ENCODE results near the gene PIGB. TPM values are rescaled to one million over a fixed set of nuclear protein-coding genes. Genes with fewer than 3 reads are reported as not detected.

The PIGB gene
- total and polyA plus RNA-seq, 2 of the 4 experiments (the other 2 are of a cell fraction), result 9.2 to 11.8 TPM

DNA sequence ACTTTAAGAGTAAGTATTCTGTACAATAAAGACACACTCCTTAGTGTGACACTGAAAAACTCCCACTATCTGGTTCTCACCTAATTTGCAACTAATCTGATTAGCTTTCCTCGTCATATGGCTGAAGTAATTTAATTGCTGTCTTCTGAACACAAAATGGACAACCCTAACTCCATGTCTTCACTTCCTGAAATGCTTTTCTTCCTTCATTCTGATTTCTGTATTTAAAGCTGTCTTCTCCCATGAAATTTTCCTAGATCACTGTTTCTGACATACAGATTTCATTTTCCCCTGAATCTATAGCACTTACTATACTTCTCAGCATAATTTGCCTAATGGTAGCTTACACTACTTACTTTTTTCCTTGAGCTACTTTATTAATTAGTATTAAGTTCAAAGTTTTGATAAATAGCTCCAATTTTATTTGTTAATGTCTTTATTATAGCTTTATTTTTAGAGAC, 82.8 kb downstream of the PIGB start:
- Histone ChIP-seq H3K9ac (ENCODE audit: low read depth, low read length) (no peak overlapping the region), H3K79me1 (ENCODE audit: low read depth in 1 of 2, low read length in 2 of 2) (peaks cover 3% of the 10 kb centered on the region in 2 experiments; a peak in 1 of 4 replicates), H2BK5ac (ENCODE audit: low read depth, low read length, poor library complexity, severe bottlenecking) (no peak overlapping the region), H3K9me3 (ENCODE audit: control insufficient read depth, insufficient read depth, low read length) (no peaks in the 10 kb centered on the region), H2AFZ (replicated peaks; ENCODE audit: low read length, poor library complexity) (no peak overlapping the region), H3K4ac (ENCODE audit: low read depth, low read length) (no peak overlapping the region), H3K18ac (ENCODE audit: low read depth, low read length) (no peak overlapping the region), H3K4me3 (ENCODE audit: insufficient read depth, low read depth, low read length) (no peak overlapping the region), H3K27ac (ENCODE audit: insufficient read depth, low read length) (no peak overlapping the region), H3K4me2 (ENCODE audit: low read depth, low read length) (no peak overlapping the region), H3K4me1 (ENCODE audit: control insufficient read depth, insufficient read depth, low read length) (no peaks in the 10 kb centered on the region), H4K20me1 (ENCODE audit: insufficient read depth, low read length) (no peaks in the 10 kb centered on the region), H3K14ac (replicated peaks; ENCODE audit: low read depth, low read length) (no peak overlapping the region), H3K9me1 (ENCODE audit: insufficient read depth, low read length) (no peaks in the 10 kb centered on the region), H4K8ac (ENCODE audit: low read depth in 2 of 2, low read length in 2 of 2) (no peak overlapping the region), H2AK9ac (replicated peaks; ENCODE audit: low read depth, low read length, poor library complexity) (no peak overlapping the region), H4K5ac (ENCODE audit: low read depth, low read length) (no peak overlapping the region), H2BK20ac (ENCODE audit: low read depth, low read length) (no peak overlapping the region), H2BK120ac (ENCODE audit: low read depth, low read length) (no peak overlapping the region), H3K23ac (ENCODE audit: low read depth, low read length) (no peak overlapping the region), H2AK5ac (ENCODE audit: low read depth, low read length) (no peak overlapping the region), H4K91ac (ENCODE audit: insufficient read depth, low read depth, low read length) (no peak overlapping the region), H2BK15ac (ENCODE audit: low read depth, low read length) (no peak overlapping the region), H3K56ac (ENCODE audit: extremely low read depth, insufficient read depth, low read length) (no peak overlapping the region), H3K36me3 (ENCODE audit: control insufficient read depth, insufficient read depth, low read length) (no peaks in the 10 kb centered on the region), H3K27me3 (ENCODE audit: control insufficient read depth, insufficient read depth, low read length) (no peaks in the 10 kb centered on the region)
- WGBS, 2 experiments (ENCODE audit: extremely low coverage in 2 of 2, insufficient read length in 1 of 2), result no CpG with 5 or more reads among the region's 1 CpG
- POLR2A ChIA-PET (ENCODE audit: unreplicated experiment), result no interaction called here
- no TSS peak for BruUV-seq (replicated peaks)
- dilution Hi-C loops (cut with HindIII; ENCODE audit: low sequenced_read_pairs, unreplicated experiment) (no loop called here), intact Hi-C loops (cut with micrococcal nuclease) (no loop called here), in situ Hi-C loops (cut with MboI; ENCODE audit: low sequenced_read_pairs) (no loop called here)
- TF ChIP-seq, protein P1, sequence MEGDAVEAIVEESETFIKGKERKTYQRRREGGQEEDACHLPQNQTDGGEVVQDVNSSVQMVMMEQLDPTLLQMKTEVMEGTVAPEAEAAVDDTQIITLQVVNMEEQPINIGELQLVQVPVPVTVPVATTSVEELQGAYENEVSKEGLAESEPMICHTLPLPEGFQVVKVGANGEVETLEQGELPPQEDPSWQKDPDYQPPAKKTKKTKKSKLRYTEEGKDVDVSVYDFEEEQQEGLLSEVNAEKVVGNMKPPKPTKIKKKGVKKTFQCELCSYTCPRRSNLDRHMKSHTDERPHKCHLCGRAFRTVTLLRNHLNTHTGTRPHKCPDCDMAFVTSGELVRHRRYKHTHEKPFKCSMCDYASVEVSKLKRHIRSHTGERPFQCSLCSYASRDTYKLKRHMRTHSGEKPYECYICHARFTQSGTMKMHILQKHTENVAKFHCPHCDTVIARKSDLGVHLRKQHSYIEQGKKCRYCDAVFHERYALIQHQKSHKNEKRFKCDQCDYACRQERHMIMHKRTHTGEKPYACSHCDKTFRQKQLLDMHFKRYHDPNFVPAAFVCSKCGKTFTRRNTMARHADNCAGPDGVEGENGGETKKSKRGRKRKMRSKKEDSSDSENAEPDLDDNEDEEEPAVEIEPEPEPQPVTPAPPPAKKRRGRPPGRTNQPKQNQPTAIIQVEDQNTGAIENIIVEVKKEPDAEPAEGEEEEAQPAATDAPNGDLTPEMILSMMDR (conservative IDR thresholded peaks at IDR 0.05; ENCODE audit: low read depth, low read length), result no peak
- no peak for TF ChIP-seq CEBPB (IDR thresholded peaks at IDR 0.05; ENCODE audit: low read depth, low read length)
- TF ChIP-seq MAZ (IDR thresholded peaks at IDR 0.05; ENCODE audit: borderline replicate concordance, low read depth, low read length), result no peak
- no peak for TF ChIP-seq SMC3 (IDR thresholded peaks at IDR 0.05; ENCODE audit: low read depth, low read length)
- no peak for TF ChIP-seq RAD21 (IDR thresholded peaks at IDR 0.05; ENCODE audit: low read length)
- no peak for TF ChIP-seq ELK1 (IDR thresholded peaks at IDR 0.05; ENCODE audit: borderline replicate concordance, low read depth, low read length)
- no peak for ATAC-seq (ENCODE audit: low read depth)
- CTCF ChIA-PET, result interaction anchor here (1.0 kb wide), 1 partner anchor 13 kb away, joined by 3 read pairs; no protein-coding TSS in a partner anchor
- DNase-seq, result no peak

Data from IMR-90 (cell line).